KG1 (cell line): ENCODE data around the gene DYNC1H1.

Source experiments
- DNase-seq: peaks from one replicate; lab custom pipeline; 2025; lab: John Stamatoyannopoulos, UW

Gene DYNC1H1

DNA sequence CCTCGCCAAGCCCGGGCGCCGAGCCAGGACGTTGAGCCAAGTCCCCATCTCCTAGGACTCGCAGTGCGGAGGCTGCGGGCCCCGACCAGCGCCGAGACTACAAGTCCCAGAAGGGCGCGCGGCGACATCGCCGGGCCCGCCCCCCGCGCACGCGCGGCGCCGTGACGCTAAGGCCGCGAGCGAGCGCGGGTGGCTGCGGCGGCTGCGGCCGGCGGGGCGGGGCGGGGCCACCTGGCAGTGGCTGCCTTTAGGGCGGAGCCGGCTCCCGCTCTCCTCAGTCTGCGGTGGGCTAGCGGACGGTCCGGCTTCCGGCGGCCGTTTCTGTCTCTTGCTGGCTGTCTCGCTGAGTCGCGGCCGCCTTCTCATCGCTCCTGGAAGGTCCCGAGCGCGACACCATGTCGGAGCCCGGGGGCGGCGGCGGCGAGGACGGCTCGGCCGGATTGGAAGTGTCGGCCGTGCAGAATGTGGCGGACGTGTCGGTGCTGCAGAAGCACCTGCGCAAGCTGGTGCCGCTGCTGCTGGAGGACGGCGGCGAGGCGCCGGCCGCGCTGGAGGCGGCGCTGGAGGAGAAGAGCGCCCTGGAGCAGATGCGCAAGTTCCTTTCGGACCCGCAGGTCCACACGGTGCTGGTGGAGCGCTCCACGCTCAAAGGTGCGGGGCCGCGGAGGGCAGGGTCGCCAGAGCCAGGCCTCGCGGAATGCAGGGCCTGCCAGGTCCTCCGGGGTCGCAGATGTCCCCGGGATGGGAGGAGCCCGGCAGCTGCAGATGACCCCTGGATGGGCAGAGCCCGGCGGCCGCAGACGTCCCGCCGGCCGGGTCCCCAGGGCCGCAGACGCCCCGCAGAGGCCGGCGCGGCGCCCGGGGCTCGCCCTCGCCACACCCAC is at the start of gene DYNC1H1:
Gene DYNC1H1 (plus strand): TSS at position 277 of the 884 bp plus-strand sequence. CDS start 119 bp downstream, at position 396.
- DNase-seq, result peak; percentile 77

GRCh38 chr14:101915871-101916815 is 48.2 kb upstream of the DYNC1H1 start:
- no peak for DNase-seq

DNA sequence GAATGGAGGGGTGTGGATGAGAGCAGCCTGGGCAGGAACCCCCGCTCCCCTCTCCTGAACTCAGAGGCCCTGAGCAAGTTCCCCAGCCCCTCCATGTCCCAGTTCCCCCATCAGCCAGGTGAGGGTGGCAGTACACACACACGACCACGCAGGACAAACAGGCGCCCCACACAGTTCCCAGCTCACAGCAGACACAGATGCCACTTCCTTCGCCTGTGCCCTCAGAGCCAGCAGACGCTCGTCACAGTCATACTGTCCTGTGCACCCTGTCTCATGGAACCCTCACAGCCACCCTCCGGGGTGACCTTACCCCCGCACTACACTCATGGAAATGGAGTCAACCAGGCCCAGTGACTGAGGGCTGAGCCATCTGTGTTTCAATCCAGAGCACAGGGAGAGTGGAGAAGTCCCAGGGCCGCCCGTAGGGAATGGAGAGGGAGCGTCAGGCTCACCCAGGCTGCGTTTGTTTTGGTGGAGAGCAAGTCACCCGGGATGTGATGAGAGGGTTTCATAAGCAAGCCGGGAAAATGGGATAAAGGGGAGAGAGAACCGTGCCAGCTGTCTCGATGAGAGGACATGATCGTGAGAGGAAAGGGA is 47.5 kb upstream of the DYNC1H1 start:
- no peak for DNase-seq

DNA sequence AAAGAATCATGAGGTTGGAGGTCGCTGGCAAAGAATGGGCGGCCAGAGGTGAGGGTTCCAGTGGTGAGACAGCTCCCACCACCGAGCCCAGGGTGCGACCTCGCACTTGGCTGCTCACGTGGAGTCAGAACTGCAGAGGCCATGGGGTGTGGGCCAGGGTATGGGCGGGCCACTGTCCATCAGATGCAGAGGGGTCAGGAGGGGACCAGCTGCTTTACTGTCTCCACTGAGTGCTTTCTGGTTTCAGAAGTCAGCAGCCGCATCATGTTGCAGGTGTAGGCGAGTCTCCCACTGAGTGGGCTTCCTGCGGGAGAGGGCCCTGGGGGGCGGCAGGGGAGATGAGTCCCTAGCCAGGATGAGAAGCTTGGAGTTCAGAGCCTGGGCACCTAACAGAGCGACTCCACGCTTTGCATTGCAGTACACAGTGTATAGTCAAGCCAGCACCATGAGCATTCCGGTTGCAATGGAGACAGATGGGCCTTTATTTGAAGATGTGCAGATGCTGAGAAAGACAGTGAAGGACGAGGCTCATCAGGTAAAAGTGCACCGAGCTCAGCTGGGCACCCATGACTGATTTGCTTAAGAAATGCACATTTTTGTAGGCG is 46.9 kb upstream of the DYNC1H1 start:
- DNase-seq, result no peak

DNA sequence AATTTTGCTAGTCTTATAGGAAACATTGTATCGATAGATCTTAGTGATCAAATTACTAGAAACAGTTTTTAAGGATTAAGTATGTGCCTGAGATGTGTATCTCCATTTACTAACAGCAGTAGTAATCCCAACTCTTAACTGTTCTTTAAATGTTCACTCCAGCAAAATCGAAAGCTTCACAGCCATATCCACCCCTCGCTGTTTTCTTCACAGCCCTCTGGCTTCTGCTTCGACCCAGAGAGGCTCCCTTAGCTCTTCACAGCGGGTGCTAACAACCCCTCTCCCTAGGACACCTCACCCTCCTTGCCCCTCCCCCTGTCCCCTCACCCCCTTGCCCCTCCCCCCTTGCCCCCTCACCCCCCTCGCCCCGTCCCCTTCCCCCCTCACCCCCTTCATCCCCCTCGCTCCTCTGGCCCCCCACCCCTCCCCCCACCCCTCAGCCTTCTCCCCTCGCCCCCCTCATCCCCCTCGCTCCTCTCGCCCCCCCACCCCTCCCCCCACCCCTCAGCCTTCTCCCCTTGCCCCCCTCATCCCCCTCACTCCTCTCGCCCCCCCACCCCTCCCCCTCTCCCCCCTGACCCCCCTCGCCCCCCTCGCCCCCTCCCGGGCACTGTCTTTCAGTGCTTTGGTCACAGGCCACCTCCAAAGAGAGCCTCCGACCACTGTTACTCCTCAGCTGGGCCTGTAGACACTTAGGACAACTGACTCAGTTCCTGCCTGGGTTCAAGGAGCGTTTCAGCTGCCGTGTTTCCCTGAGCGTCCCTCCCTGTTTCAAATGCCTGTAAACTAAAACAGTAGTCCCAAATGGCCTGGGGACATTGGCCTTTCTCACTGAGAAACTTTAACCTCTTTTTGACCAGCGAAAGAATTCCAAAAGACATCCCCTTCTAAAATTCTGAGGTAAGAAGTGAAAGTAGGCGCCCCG is 46.0 kb upstream of the DYNC1H1 start:
- no peak for DNase-seq

GRCh38 chr14:101920271-101920670 is 44.1 kb upstream of the DYNC1H1 start:
- DNase-seq, result no peak

DNA sequence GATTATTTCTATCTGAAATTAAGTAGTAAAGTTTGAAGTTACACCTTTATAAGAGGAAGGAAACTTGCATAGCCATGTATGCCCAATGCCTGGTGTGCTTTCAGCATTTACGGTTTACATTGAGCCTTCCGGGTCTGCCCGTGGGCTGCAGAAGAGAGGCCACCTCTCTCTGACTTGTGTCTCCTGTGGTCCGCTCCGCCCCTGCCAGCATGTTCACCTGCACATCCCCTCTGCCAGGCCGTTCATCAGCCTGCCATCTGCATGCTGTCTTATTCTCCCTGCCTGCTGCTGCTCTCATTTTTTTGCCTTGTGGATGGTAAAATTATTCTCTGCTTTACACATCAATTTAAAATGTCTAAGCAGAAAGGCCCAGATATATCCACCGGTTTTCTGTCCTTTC is 41.5 kb upstream of the DYNC1H1 start:
- DNase-seq, result no peak

- no peak for DNase-seq
Observed at GRCh38 chr14:101925152-101925551, 39.2 kb upstream of the DYNC1H1 start.

GRCh38 chr14:101926085-101926484 is 38.3 kb upstream of the DYNC1H1 start:
- no peak for DNase-seq

DNA sequence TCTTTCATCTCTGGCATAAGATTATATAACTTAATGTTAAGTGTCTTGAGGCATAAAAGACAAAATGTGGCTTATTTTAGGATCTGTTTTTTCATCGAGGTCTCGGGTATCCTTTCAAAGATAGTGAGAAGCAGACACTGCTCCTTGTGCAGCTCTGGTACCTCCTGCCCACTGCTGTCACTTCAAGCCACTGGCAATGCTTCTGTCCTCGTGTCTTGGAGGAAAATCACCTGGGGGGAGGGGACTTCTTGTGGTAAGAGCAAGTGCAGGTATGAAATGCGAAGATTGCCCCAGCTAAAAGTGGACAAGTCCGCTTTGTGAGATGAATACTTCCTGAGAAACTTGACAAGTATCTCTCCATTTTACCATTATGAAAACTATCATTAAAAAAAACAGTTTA is 37.8 kb upstream of the DYNC1H1 start:
- no peak for DNase-seq

DNA sequence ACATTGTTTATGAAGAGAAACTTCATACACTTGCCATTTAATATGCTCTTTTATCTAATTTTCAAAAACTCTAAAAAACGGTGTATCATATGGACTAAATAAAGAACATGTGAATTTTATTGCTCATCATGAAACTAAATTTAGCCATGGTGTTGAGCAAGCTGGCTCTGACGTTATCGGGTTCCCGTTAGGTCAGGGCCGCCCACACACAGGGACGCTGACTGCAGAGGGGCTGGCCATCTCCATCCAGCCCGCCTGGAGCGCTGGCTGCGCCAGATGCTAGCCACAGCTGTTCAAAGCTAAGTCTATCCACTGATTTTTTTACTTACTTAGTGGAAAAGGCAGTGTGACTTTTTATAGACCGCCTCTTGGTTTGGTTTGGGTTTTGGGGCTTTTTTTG is 36.5 kb upstream of the DYNC1H1 start:
- no peak for DNase-seq

DNA sequence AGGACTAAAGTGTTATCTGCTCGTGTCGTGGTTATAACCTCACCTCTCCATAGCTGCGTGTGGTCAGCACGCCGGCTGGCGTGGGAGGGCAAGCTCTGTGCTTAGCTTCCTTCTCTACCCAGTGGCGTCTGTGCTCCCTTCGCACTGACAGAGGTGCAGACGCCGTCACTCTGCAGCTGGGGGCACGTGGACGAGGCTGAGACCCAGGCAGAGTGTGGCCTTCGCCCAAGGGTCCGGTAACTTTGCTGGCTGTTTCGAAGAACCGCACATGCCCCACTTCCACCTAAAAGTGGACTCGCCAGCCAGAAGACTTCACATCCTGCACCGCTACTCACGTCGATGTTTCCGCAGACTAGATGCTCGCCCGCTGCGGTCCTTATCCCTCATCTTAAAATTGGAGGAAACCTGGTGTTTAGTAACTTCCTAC is 35.9 kb upstream of the DYNC1H1 start:
- DNase-seq, result no peak

DNA sequence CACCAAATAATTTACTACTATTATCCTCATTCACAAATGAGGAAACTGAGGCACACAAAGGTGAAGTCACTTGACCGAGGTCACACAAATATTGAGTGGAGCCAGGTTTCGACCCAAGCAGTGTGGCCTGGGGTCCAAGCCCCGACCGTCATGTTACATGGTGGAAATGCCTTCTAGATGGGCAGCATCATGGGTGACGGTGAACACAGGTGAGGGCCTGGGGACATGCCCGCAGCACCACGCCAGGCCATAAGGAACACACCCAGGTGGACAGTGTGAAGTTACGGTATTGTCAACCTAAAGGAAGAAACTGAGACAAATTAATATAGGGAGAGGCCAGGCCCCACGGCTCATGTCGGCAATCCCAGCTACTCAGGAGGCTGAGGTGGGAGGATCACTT is 35.3 kb upstream of the DYNC1H1 start:
- no peak for DNase-seq

DNA sequence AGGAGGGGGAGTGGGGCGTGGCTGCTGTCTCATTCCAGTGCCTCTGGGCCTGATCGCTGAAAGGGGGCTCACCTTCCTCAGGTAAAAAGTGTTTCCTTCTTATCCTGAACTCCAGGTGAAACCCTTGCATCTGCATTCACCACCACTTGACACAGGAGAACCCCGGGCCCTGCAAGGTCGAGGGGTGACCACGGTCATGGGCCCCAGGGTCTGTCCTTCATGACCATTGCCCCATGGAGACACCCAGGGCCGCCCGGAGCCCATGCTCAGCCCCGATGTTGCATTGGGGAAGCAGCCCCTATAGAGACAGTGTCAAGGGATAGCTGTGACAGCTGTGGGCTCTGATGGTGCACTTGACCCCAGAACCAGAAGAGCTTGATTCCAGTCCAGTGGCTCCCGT is 34.4 kb upstream of the DYNC1H1 start:
- no peak for DNase-seq

DNA sequence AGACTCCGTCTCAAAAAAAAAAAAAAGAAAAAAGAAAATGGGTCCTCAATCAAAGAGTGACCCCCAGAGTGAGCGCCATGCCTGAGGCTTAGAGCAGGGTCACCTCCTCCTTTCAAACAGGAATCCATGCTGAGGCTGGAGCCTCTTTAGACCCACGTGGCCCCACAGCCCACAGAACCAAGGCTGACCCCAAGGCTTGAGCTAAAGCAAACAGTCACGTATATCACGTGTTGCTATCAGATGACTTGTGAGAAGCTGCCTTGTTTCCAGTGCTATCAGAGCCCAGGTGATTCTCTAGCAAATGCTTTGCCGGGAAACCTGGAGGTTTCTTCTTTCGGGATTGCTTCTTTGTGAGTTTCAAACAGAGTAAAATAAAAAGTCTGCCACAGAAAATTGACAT is 31.7 kb upstream of the DYNC1H1 start:
- no peak for DNase-seq

DNA sequence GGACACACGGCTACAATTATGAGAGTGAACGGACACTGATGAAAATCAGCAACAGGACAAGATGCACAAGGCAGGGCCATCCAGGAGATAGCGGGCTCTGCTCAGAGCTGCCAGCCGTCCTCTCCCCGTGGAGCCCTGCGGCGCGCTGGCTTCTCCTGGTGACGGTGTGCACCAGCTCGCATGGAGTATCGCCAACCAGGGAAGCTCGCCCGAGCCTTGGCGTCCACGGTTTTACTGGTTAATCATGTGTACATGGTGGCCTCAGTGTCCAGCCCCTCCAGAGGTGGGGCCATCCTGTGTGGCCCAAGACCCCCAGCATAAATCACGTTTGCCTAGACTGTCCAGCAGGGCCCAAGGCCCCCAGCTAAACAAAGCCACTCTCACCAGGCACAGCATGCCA is 31.2 kb upstream of the DYNC1H1 start:
- DNase-seq, result no peak

GRCh38 chr14:101934601-101935150 is 29.7 kb upstream of the DYNC1H1 start:
- DNase-seq, result no peak

DNA sequence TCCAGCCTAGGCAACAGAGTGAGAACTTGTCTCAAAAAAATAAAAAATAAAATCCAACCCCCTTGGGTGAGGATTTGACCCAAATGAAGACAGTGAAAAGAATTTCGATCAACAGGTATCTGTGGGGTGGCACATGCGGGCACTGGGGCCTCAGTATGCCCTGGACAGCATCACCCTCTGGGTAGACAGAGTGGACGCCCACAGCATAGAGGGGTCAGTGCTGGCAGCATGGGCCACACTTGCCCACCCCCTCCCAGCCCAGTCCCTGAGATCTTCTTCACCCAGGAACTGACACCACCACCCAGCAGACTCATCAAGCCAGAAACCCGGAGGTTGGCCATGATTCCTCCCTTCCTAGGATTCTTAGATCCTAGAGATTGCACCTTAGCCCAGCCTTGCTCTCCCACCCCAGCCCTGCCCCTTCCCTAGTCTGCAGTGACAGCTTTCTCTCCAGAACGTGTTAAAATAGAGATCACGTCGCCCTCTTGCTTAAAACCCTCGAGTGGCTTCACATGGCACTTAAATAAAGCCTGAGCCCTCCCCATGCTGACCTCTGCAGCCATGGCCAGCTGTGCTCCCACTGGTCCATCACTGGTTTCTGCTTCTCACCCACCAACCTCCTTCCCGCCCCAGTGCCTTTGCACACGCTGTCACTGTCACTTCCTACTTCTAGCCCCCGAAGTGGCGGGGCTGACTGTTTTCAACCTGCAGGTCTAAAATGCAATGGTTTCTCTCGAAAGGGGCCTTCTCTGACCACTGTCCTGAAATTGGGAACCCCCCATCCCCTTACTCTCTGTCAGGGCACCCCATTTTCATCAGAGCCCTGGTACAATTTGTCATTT is 26.2 kb upstream of the DYNC1H1 start:
- no peak for DNase-seq

DNA sequence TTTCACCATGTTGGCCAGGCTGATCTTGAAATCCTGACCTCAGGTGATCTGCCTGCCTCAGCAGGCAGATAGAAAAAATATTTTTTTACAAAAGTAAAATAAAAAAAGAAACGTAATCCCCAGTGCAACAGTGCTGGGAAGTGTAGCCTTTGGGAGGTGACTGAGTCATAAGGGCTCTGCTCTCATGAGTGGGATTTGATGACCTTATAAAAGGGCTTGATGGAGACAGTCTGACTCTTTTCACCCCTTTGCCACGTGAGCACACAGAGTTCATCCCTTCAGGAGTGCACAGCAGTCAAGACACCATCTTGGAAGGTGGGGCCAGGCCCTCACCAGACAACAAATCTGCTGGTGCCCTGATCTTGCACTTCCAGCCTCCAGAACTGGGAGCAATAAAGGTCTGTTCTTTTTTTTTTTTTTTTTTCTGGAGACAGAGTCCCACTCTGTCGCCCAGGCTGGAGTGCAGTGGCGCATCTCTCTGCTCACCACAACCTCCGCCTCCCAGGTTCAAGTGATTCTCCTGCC is 24.7 kb upstream of the DYNC1H1 start:
- DNase-seq, result no peak
